Hematopoietic multipotent progenitor cell treated with erythropoietin and hydrocortisone succinate and interleukin-3 and kit ligand, for 15 days (in vitro differentiated cells): ENCODE measurements around the gene ADGRG2.
"Not testable (repeated sequence)": the region's sequence is repeated elsewhere in the genome, so short reads cannot be mapped to it uniquely, and the experiment has no call there.

Experiments used
- DNase-seq: peaks from one replicate; pipeline ENCODE4 v3.0.0-alpha.2; 2015; ENCODE audit warnings: low spot score

Gene ADGRG2

DNA sequence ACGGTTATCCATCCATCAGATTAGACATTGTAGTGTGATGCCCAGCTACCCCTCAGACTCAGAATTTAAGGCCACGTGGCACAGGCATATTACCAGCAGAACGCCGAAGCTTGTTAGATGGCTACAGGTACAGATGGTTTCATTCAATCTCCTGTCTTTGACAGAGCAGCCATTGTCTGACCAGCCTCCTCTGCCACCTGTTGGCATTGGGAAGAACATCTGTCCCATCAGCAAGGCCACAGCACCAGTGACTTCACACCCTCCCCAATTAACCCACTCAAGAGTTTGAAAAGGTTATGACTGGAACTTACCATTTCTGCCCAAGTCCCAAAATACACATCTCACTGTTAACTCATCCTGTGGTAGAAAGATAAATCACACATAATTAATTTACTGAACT is 116.4 kb downstream of the ADGRG2 start:
- DNase-seq: no peak

- no peak for DNase-seq
These were observed 118.5 kb downstream of the ADGRG2 start for GRCh38 chrX:19003756-19004155.

DNA sequence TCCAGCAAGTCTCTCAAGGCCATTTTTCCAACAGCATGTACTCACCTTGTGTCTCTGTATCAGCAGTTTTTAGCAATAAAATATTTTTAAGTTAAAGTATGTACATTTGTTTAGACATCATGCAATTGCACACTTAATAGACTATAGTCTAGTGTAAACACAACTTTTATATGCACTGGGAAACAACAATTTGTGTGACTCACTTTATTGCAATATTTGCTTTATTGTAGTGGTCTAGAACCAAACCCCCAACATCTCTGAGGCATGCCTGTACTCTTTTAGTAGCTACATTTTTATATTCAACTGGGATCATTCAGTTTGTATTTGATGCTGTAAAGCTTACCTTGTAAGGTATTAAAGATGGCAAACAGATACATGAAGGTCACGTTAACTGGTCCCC is 123.6 kb downstream of the ADGRG2 start:
- DNase-seq: no peak

DNA sequence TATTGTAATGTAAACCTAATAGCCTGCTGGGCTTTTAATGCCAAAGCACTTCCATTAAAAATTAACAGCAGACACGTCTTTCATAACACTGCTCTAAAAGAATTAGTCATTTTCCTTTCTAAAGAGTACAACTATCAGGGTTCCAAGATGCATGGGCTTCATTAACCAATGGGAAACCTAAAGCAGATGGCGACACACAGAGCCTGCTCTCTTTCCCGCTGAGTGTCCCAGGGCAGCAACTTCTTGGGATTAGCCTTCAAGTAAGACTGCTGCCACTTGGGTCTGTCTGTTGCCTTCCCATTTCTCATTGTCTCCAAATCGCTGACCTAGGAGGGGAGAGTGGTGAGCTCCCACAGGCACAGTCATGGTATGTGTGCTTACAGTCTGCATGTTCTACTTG is 124.4 kb downstream of the ADGRG2 start:
- DNase-seq: no peak

DNA sequence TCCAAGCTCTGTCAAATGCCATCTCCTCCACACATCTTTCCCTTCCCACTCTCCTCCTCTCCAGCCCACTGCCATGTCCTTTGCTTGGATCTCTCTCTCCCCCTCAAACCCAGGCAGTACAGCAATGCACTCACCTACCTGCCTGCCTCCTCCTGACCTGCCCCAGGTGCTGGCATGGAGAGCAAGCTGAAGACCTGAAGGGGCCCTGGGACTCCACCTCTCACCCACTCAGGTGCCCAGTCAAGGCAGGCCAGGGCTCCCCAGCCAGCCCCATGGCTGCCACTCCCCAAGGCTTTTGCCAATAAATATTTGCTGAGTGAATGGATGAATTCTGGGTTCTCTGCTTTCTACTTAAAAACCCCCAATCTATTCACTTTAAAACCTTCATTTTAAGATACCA is 125.7 kb downstream of the ADGRG2 start:
- no peak for DNase-seq

DNA sequence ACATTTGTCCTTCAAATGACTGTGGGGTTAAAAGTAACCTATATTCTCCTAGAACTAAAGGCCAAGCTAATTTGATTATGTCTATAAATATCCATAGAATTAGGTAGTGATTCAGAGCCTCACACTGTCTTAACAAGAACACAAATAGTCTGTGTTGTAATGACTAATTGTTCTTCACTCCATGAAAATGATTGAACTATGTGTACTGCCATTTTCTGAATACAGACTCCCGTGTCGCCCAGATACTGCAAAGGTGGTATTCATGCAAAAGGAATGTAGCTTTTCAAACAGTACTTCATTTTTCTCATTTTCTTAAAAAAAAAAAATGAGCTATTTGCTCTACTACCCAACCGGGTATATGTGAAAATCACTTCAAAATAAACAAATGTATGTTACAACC is 127.0 kb downstream of the ADGRG2 start:
- DNase-seq: no peak

DNA sequence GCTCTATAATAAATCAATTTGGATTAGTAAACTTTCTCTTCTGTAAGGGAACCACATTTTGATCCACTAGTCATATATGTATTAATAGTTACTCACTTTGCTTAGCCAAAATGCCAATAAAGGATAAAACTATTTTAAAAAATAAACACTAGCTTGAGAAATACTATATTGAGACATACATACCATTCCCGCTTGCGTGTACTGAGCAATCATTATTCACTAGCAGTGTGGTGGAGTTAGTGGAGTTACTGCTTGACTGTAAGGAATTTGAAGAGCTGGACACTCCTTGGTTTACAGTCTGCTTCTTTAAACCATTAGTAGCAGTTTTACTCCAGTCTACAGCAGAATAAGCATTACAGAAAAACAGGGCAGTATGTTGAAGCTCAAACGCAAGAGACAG is 127.6 kb downstream of the ADGRG2 start:
- DNase-seq: no peak

GRCh38 chrX:18992829-18993228 is 129.4 kb downstream of the ADGRG2 start:
- no peak for DNase-seq

DNA sequence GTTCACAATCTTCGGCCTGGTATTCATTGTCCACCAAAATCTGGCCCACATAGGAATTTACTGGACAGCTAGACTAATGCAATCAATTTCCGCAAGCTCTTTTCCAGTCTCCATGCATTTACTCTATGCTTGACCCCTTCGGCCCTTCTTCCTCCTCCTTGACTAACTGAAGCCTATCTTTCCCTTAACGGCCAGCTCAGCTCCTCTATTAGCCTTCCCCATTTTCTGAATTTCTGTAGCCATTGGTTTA is 137.2 kb downstream of the ADGRG2 start:
- DNase-seq: no peak

DNA sequence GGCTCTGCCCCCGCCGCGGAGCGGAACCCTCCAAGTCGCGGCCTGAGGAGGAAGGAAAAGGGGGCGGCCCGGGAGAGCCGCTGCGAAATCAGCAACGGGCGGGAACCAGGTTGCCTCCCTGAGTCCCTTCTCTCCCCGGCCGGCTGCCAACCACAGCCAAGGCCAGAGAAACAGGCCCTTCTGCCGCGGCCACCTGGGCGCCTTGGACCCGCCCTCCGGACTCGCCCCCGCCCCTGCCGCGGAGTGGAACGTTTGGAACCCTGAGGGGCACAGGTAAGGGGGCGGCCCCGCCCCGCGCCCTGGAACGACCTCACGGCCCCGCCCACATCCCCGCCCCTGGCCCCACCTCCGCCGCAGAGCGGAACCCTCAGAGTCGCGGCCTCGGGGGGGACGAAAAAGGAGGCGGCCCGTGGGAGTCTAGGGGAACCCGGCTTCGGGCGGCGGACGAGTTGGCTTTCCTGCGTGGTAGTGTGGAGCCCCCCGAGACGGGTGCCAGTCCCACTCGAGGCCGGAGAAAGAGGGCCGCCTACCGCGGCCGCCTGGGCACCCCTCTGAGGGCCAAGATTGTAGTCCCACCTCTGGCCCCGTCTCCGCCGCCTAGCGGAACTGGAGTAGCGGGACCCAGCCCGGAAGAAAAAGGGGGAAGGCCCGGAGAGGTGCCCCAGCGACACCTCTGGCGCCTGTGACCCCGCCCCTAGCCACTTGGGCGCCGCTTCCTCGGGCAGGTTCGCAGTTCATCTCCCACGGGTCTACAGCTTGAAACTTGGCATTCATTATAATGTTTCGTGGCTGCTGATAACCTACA is 137.7 kb downstream of the ADGRG2 start:
- peak; percentile 84 for DNase-seq

- no peak for DNase-seq
These were observed 138.4 kb downstream of the ADGRG2 start, which contains the start of gene PHKA2 for GRCh38 chrX:18983666-18984380. TSS of gene PHKA2 (minus strand) at chrX:18984114. CDS start at chrX:18983932, 182 bp downstream.

DNA sequence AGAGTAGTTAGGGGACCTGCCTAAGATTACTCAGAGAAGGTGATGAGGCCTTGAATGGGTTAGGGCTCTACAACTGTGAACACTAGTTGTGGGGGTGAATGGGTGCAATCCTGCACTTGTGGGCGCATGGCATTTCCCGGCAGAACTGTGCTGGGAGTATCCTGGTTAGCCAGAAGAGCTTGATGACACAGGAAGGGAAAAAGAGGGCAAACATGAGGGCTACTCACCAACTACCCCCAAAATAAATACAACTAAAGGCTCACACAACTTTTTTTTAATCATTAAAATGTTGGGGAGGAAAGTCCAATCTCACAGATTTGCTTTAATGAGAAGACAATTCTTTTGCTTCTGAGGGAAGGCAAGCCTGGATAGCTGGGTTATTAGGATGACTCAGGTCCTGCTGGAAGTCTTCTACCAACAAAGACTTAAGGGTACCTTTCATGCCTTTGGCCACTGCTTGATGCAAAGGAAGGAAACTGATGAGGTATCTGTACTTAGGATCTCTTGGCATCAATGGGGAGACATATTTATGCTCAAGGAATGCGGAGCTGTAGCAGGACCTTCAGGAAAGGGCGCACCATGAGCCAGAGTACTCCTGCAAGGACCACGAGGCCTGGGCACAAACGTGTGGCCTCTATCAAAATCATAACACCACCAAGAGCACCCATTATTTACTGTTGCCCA is 141.0 kb downstream of the ADGRG2 start:
- no peak for DNase-seq

DNA sequence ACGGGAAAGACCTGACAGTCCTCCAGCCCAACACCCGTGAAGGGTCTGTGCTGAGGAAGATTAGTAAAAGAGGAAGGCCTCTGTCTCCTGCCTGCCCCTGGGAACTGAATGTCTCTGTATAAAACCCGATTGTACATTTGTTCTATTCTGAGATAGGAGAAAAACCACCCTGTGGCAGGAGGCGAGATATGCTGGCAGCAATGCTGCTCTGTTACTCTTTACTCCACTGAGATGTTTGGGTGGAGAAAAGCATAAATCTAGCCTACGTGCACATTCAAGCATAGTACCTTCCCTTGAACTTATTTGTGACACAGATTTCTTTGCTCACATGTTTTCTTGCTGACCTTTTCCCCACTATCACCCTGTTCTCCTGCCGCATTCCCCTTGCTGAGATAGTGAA is 142.0 kb downstream of the ADGRG2 start:
- not testable (repeated sequence) for DNase-seq

DNA sequence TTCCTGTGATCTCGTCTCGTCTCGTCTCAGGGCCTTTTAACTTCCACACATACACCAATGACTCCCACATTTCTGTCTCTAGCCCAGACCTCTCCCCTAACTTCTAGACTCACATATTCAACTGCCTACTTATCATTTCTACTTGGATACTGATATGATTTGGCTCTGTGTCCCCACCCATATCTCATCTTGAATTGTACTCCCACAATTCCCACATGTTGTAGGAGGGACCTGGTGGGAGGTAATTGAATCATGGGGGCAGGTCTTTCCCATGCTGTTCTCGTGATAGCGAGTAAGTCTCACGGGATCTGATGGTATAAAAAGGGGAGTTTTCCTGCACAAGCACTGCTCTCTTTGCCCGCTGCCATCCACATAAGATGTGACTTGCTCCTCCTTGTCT is 147.3 kb downstream of the ADGRG2 start:
- no peak for DNase-seq

GRCh38 chrX:18973527-18974192 is 148.6 kb downstream of the ADGRG2 start:
- DNase-seq: no peak

DNA sequence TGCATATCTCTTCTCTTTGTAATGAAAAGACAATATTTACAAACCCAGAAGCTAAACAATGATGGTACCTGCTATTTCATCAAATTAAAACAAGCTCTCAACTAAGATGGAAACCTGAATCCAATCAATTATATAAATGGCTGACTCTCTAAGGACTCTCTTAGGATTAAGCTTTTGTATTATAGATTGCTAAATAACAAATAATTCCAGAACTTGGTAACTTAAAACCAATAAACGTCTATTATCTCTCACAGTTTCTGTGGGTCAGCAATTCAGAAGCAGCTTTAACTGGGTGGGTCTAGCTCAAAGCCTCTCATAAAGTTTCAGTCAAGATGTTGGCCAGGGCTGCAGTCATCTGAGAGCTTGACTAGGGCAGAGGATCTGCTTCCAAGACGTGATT is 150.8 kb downstream of the ADGRG2 start:
- DNase-seq: no peak

DNA sequence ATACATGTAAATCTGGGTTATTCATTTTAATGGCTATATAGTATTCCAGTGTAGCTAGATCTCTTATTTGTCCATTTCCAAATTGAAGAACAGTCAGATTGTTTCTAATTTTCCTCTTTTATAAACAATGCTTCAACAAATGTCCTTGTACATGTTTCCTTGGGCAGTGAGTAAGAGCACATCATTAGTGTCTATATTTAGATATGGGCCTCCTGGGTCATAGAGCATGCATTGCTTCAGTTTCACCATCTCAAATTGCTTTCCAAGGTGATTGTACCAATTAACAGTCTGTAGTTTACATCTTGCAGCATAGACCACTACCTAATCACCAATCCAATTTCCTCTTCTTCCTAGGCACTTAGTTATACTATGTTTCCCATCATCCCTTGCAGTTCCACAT is 151.8 kb downstream of the ADGRG2 start:
- no peak for DNase-seq

GRCh38 chrX:18966624-18967023 is 155.6 kb downstream of the ADGRG2 start:
- no peak for DNase-seq

GRCh38 chrX:18964901-18965300 is 157.4 kb downstream of the ADGRG2 start:
- no peak for DNase-seq

GRCh38 chrX:18964026-18964425 is 158.2 kb downstream of the ADGRG2 start:
- no peak for DNase-seq

DNA sequence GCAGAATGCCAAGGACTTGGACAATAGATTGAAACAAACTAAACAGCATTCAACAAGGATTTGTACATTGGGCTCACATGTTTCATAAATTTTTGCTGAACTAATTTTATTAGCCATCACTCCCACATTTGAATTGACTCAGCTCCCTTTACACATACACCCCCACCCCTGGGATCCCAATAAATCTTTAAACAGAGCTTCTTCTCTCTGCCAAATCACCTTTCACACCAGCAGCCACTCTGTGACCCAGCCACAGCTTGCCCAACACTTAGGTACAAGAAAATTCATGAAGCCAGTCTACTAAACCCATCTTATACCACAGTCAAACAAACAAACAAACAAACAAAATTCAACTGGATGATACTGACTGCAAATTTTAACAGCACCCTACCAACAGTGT is 159.9 kb downstream of the ADGRG2 start:
- DNase-seq: no peak

DNA sequence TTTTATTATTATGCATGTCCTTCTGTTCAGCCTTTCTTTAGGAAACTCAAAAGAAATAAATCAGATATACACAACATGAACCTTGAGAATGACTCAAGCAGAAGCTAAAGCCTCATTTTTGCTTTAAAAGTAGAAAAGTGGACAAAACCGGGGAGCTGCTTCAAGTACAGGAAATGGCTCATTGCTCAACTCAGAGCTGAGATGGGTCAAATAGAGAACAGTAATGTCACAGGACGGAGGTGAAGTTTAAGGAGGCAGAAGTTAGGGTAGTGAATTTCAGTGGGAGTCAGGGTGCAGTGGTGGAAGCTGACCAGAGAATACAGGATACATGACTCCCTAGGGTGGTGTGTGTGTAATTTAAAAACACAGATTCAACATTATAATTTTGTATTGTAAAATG is 160.6 kb downstream of the ADGRG2 start:
- DNase-seq: no peak
